GM06990 (cell line): ENCODE data around the gene CAMK2A.

Source experiments
- DNase-seq: peaks from one replicate; pipeline ENCODE4 v3.0.0-alpha.2; 2011; ENCODE audit not compliant: insufficient read length; ENCODE audit errors: extremely low read depth
- H3K27me3 ChIP-seq: replicated peaks from 2 replicates; pipeline ENCODE4 v1.6.0; 2011; ENCODE audit warnings: low read length; ENCODE audit not compliant: control insufficient read depth, insufficient read depth
- H3K36me3 ChIP-seq: 2 replicates; pipeline ENCODE4 v1.5.1; 2011; ENCODE audit warnings: low read length; ENCODE audit not compliant: control insufficient read depth, insufficient read depth
- H3K4me3 ChIP-seq: replicated peaks from 2 replicates; pipeline ENCODE4 v1.5.1; 2011; ENCODE audit warnings: low read depth, mild to moderate bottlenecking, control low read depth, low read length
- TF ChIP-seq, protein P1 (sequence below): IDR thresholded peaks from 2 replicates; pipeline ENCODE4 v1.5.1; 2011; ENCODE audit warnings: low read length, control low read depth, mild to moderate bottlenecking, inconsistent platforms; ENCODE audit not compliant: insufficient read depth, poor library complexity, severe bottlenecking

Gene CAMK2A

DNA sequence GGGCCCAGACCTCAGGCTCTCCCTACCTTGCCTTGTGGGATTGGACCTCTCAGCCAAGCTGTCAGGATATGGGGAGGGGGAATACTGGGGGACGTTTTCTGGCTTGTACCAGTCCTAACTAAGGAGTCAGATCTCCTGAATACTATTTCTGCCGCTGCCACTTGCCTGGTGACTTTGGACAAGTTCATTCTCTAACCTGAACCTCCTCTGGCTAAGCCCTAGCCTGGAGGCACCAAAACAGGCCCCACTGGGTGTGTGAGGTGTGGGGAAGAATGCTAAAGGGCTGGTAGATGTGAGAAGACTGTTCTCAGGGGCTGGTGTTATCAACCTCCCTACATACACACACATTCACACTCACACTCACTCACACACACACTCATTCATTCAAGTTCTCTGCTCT, 98.6 kb downstream of the CAMK2A start:
- no peak for DNase-seq
- no peak overlapping the region for H3K4me3 ChIP-seq
- TF ChIP-seq, protein P1, sequence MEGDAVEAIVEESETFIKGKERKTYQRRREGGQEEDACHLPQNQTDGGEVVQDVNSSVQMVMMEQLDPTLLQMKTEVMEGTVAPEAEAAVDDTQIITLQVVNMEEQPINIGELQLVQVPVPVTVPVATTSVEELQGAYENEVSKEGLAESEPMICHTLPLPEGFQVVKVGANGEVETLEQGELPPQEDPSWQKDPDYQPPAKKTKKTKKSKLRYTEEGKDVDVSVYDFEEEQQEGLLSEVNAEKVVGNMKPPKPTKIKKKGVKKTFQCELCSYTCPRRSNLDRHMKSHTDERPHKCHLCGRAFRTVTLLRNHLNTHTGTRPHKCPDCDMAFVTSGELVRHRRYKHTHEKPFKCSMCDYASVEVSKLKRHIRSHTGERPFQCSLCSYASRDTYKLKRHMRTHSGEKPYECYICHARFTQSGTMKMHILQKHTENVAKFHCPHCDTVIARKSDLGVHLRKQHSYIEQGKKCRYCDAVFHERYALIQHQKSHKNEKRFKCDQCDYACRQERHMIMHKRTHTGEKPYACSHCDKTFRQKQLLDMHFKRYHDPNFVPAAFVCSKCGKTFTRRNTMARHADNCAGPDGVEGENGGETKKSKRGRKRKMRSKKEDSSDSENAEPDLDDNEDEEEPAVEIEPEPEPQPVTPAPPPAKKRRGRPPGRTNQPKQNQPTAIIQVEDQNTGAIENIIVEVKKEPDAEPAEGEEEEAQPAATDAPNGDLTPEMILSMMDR = no peak
- no peaks in the 10 kb centered on the region for H3K36me3 ChIP-seq
- H3K27me3 ChIP-seq = peaks cover 1% of the 10 kb centered on the region

DNA sequence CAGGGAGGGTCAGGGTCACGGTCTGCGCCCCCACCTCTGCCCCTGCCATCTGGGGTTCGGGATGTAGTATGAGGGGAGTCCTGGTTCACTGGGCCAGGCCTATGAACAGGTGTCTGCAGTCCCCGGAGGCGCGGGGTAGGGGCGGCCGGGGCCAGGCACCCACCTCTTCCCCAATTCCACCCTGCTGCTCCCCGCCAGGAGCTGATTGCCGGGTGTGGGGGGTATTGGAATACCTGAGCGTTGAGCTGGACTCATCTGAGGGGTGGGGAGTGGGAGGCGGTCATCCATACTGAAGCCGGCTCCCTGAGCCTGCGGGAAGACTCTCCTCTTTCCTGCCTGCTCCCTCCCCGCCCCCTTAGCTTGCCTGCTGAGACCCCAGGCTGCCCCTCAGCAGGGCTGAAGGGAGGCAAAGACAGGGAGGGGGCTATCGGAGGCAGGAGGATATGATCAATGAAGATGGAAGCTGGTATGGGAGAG, 99.0 kb downstream of the CAMK2A start:
- TF ChIP-seq, protein P1 = no peak
- Histone ChIP-seq H3K4me3 (no peak overlapping the region), H3K27me3 (peaks cover 1% of the 10 kb centered on the region), H3K36me3 (no peaks in the 10 kb centered on the region)
- no peak for DNase-seq

DNA sequence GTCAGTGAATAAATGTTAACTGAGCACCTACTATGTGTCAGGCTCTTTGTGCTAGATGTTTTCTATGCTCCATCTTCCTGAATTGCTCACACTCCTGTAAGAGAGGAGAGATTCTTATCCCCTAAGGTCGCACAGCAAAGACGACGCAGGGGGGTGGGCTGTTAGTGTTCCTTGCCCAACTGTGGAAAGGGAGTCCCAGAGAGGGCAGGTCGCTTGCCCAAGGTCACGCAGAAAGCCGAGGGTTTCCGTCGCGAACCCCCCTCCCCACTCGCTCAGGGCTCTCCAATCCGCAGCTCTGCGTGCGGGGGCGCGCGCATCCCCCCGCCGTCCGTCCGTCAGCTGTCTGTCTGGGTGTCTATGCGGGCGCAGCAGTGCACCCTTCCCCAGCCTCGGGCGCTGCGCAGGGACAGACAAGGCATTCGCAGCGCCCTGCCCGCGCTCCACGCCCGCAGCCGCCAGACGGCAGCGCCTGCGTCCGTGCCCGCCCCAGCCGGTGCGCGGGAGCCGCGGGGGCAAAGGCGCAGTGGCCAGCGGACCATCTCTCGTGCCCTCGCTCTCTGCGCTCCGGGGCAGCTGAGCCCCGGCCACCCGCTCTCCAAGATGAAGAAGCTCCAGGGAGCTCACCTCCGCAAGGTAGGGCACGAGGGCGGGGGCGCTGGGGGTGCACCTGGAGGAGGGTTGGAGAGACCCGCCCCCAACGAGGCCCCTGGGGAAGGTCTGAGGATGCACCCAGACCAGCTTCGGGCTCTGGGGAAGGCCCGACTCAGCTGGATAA, 99.7 kb downstream of the CAMK2A start, which contains the start of gene SLC6A7:
TSS of gene SLC6A7 (plus strand) at position 335 of the 775 bp plus-strand sequence. CDS start at position 601, 266 bp downstream.
- no peak for DNase-seq
- TF ChIP-seq, protein P1 = no peak
- H3K27me3 ChIP-seq = peaks cover 1% of the 10 kb centered on the region
- H3K4me3 ChIP-seq = no peak within 1 kb of the TSS
- H3K36me3 ChIP-seq = no peaks in the 10 kb centered on the region

DNA sequence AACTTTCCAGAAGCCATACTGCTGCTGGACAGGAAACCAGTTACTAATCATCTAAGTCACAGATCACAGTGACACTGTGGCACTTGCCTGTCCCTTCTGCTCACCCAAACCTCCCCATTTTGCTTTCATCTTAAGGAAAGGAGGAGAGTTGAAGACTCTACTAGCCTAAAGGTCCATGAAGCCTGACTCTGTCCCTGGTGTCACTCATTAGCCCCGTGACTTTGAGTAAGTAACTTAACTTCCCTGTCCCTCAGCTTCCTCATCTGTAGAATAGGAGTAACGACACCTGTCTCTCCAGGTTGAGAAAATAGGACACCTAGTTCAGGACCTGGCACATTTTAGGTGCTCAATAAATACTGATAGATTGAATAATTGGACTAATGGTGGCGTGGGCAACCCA, 100.2 kb downstream of the CAMK2A start:
- Histone ChIP-seq H3K36me3 (no peaks in the 10 kb centered on the region), H3K27me3 (peaks cover 1% of the 10 kb centered on the region), H3K4me3 (no peak overlapping the region)
- no peak for DNase-seq
- TF ChIP-seq, protein P1 = no peak

DNA sequence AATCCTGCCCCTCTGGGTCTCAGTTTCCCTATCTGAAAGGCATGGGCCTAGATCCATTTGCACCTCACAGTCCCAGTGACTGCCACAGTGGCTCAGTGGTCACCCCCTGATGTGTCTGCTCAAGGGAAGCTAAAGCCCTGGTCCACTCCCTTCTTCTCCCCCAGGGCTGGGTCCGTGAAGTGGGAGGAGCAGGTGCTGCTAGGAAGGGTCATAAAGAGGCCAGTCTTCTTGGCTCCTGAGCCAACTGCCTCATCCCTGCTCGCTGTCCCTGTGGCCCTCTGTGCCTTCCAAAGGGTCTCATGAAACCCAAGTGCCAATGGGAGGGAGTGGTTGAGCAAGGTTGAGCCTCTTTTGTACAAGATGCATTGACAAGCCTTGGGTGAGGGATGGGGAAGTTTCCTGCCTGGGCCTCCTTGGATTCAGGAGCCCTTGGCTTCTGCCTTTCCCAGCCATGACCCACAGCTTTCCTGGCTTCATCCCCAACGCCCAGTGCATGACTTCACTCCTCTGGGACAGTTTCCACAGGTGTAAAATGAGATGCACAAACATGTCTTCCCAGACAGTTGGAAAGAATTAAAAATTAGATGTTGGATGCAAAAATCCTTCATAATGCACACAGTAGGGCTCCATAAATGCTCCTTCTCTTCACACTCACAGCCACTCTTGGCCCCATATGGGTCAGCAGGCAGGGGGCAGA, 101.3 kb downstream of the CAMK2A start:
- DNase-seq = no peak
- H3K4me3 ChIP-seq = no peak overlapping the region
- H3K27me3 ChIP-seq = peaks cover 1% of the 10 kb centered on the region
- TF ChIP-seq, protein P1 = no peak
- H3K36me3 ChIP-seq = no peaks in the 10 kb centered on the region
